CD14-positive monocyte (primary cell): ENCODE measurements around the gene SLCO3A1. TPM values are rescaled to one million over a fixed set of nuclear protein-coding genes. Genes with fewer than 3 reads are reported as not detected.

Source experiments
- DNase-seq, 3 donors: peaks; one replicate each; pipeline ENCODE4 v3.0.0-alpha.2; 2011 to 2022
- H2AFZ ChIP-seq: 2 replicates; pipeline ENCODE4 v1.6.0; 2012; ENCODE audit warnings: mild to moderate bottlenecking, low read depth, low read length, inconsistent platforms; ENCODE audit not compliant: insufficient read depth, poor library complexity, severe bottlenecking
- H3K27ac ChIP-seq, 2 donors: 1 replicate in 1 of 2; 2 replicates in 1 of 2; pipeline ENCODE4 v1.5.1; 2012 to 2013; ENCODE audit warnings: low read length in 2 of 2, control low read depth in 1 of 2, inconsistent platforms in 1 of 2, low read depth in 1 of 2, mild to moderate bottlenecking in 1 of 2
- H3K27me3 ChIP-seq, 2 donors: one replicate each; pipeline versions ENCODE4 v1.6.0 to v1.6.1; 2011 to 2013; ENCODE audit warnings: low read length in 2 of 2; ENCODE audit not compliant: control insufficient read depth in 2 of 2, insufficient read depth in 2 of 2
- H3K36me3 ChIP-seq, 2 donors: replicated peaks in 1 of 2; 1 replicate in 1 of 2; 2 replicates in 1 of 2; pipeline versions ENCODE4 v1.5.1 to v1.6.1; 2012 to 2013; ENCODE audit warnings: low read length in 2 of 2, control low read depth in 1 of 2, inconsistent platforms in 1 of 2, mild to moderate bottlenecking in 1 of 2; ENCODE audit not compliant: insufficient read depth in 2 of 2, control insufficient read depth in 1 of 2
- H3K4me1 ChIP-seq, 2 donors: 1 replicate in 1 of 2; 2 replicates in 1 of 2; pipeline versions ENCODE4 v1.5.1 to v1.6.1; 2012 to 2013; ENCODE audit warnings: low read length in 2 of 2, control low read depth in 1 of 2, inconsistent platforms in 1 of 2, mild to moderate bottlenecking in 1 of 2, moderate library complexity in 1 of 2; ENCODE audit not compliant: insufficient read depth in 2 of 2, control insufficient read depth in 1 of 2
- H3K4me2 ChIP-seq: replicated peaks from 2 replicates; pipeline ENCODE3; 2012; ENCODE audit warnings: low read length, moderate library complexity, mild to moderate bottlenecking; ENCODE audit not compliant: poor library complexity, severe bottlenecking; ENCODE audit errors: extremely low read depth
- H3K4me3 ChIP-seq, 3 experiments: fragments of 200-600 bp in 1 of 3; sonication (generic) in 1 of 3; replicated peaks in 1 of 3; 1 replicate in 2 of 3; 2 replicates in 1 of 3; pipeline ENCODE4 v1.5.1; 2011 to 2013; ENCODE audit warnings: low read length in 3 of 3, mild to moderate bottlenecking in 3 of 3, control low read depth in 2 of 3, low read depth in 2 of 3, inconsistent platforms in 1 of 3, moderate library complexity in 1 of 3
- H3K79me2 ChIP-seq: 2 replicates; pipeline ENCODE4 v1.6.0; 2012; ENCODE audit warnings: mild to moderate bottlenecking, control low read depth, inconsistent platforms, low read length, moderate library complexity; ENCODE audit not compliant: insufficient read depth
- H3K9ac ChIP-seq: 2 replicates; pipeline ENCODE4 v1.6.0; 2017; ENCODE audit warnings: low read length, mild to moderate bottlenecking; ENCODE audit not compliant: insufficient read depth, poor library complexity, severe bottlenecking
- H3K9me3 ChIP-seq, 2 donors: replicated peaks in 1 of 2; 1 replicate in 1 of 2; 2 replicates in 1 of 2; pipeline versions ENCODE4 v1.5.1 to v1.6.1; 2012 to 2013; ENCODE audit warnings: low read length in 2 of 2, control low read depth in 1 of 2; ENCODE audit not compliant: control insufficient read depth in 1 of 2, insufficient read depth in 1 of 2
- H4K20me1 ChIP-seq: 2 replicates; pipeline ENCODE4 v1.6.0; 2012; ENCODE audit warnings: mild to moderate bottlenecking, low read length, control low read depth, moderate library complexity; ENCODE audit not compliant: insufficient read depth
- H3K27ac Mint-ChIP-seq, 7 donors: one replicate each; pipeline ENCODE4 v1.8.0; 2020; ENCODE audit warnings: mild to moderate bottlenecking in 7 of 7, mixed read lengths in 7 of 7, moderate library complexity in 6 of 7, inconsistent platforms in 2 of 7
- H3K27me3 Mint-ChIP-seq, 3 donors: one replicate each; pipeline ENCODE4 v1.8.0; 2021 to 2022; ENCODE audit warnings: low read depth in 3 of 3, mild to moderate bottlenecking in 3 of 3, mixed read lengths in 3 of 3, moderate library complexity in 3 of 3, inconsistent platforms in 1 of 3
- H3K36me3 Mint-ChIP-seq, 2 donors: one replicate each; pipeline ENCODE4 v1.8.0; 2020; ENCODE audit warnings: mixed read lengths in 2 of 2, inconsistent platforms in 1 of 2, mild to moderate bottlenecking in 1 of 2
- H3K4me1 Mint-ChIP-seq: one replicate; pipeline ENCODE4 v1.8.0; 2020; ENCODE audit warnings: mild to moderate bottlenecking, mixed read lengths
- H3K4me3 Mint-ChIP-seq, 2 donors: one replicate each; pipeline ENCODE4 v1.8.0; 2020; ENCODE audit warnings: mild to moderate bottlenecking in 2 of 2, mixed read lengths in 2 of 2, moderate library complexity in 1 of 2
- H3K9me3 Mint-ChIP-seq, 7 donors: one replicate each; pipeline ENCODE4 v1.8.0; 2020 to 2022; ENCODE audit warnings: mixed read lengths in 7 of 7, mild to moderate bottlenecking in 6 of 7, moderate library complexity in 6 of 7, inconsistent platforms in 2 of 7
- CTCF ChIP-seq: fragments of 200-600 bp; IDR thresholded peaks from one replicate; pipeline ENCODE4 v1.8.0; 2022; ENCODE audit warnings: antibody characterized with exemption, mild to moderate bottlenecking
- WGBS: methylation state at CpG from one replicate; pipeline ENCODE4 v1.1.5; 2013; ENCODE audit warnings: missing lambda C conversion rate; ENCODE audit not compliant: insufficient coverage; 5-methylcytosine and 5-hydroxymethylcytosine counted together
- intact Hi-C, 2 donors: fragments of 100-400 bp; cut with micrococcal nuclease; formaldehyde crosslinking; loops; one replicate each; pipeline versions ENCODE4 v1.15.0 to v1.15.1; 2023
- polyA plus RNA-seq, 3 donors: library from polyadenylated mRNA; depleted of rRNA in 1 of 3; unstranded in 2 of 3; stranded (reverse) in 1 of 3; fragments of 300-500 nt in 2 of 3; fragments of >200 nt in 1 of 3; fragmentation: Illumina TruSeq in 2 of 3; gene quantifications; 1 replicate in 2 of 3; 2 replicates in 1 of 3; pipeline ENCODE4 v1.2.3, GENCODE V29; 2012 to 2021

Gene SLCO3A1
- polyA plus RNA-seq, 3 donors = 53.7 to 76.2 (median 62.8) TPM

- WGBS = 100% methylated on average over 1 of the region's 5 CpGs
- Histone ChIP-seq H3K4me2 (no peak overlapping the region), H3K4me3 (no peak overlapping the region), H3K9ac (no peak overlapping the region), H3K79me2 (no peaks in the 10 kb centered on the region), H3K27me3 (no peaks in the 10 kb centered on the region), H3K4me1 (no peaks in the 10 kb centered on the region), H3K27ac (no peak overlapping the region), H3K9me3 (no peaks in the 10 kb centered on the region), H4K20me1 (no peaks in the 10 kb centered on the region), H2AFZ (no peak overlapping the region), H3K36me3 (no peaks in the 10 kb centered on the region)
- Mint-ChIP-seq H3K4me3 (no peak overlapping the region), H3K9me3 (peaks cover 0 to 12% (median 2%) of the 10 kb centered on the region in 7 donors), H3K27me3 (peaks cover 0 to 3% (median 0%) of the 10 kb centered on the region in 3 donors), H3K4me1 (no peaks in the 10 kb centered on the region), H3K27ac (no peak overlapping the region), H3K36me3 (no peaks in the 10 kb centered on the region)
- no peak for DNase-seq
- intact Hi-C loops = no loop called here
- no peak for TF ChIP-seq CTCF
These were observed 32.0 kb upstream of the SLCO3A1 start for GRCh38 chr15:91821458-91821857.

GRCh38 chr15:91824256-91824655 is 29.3 kb upstream of the SLCO3A1 start:
- Histone ChIP-seq H3K4me1 (no peaks in the 10 kb centered on the region), H3K79me2 (no peaks in the 10 kb centered on the region), H4K20me1 (no peaks in the 10 kb centered on the region), H3K27me3 (no peaks in the 10 kb centered on the region), H3K27ac (no peak overlapping the region), H3K9ac (no peak overlapping the region), H2AFZ (no peak overlapping the region), H3K4me3 (no peak overlapping the region), H3K4me2 (no peak overlapping the region), H3K36me3 (no peaks in the 10 kb centered on the region), H3K9me3 (no peaks in the 10 kb centered on the region)
- H3K4me3 Mint-ChIP-seq = no peak overlapping the region
- no peak for DNase-seq
- no peak for TF ChIP-seq CTCF
- peaks cover 0 to 2% (median 2%) of the 10 kb centered on the region in 3 donors for H3K27me3 Mint-ChIP-seq
- H3K4me1 Mint-ChIP-seq = no peaks in the 10 kb centered on the region
- intact Hi-C loops = no loop called here
- 100% methylated on average over 2 of the region's 3 CpGs for WGBS
- peaks cover 0 to 6% (median 0%) of the 10 kb centered on the region in 7 donors for H3K9me3 Mint-ChIP-seq
- no peak overlapping the region for H3K27ac Mint-ChIP-seq
- H3K36me3 Mint-ChIP-seq = no peaks in the 10 kb centered on the region
